GM12878 (cell line): ENCODE measurements around the gene FUT6. TPM values are rescaled to one million over a fixed set of nuclear protein-coding genes. Genes with fewer than 3 reads are reported as not detected.

Experiments used
- ATAC-seq: fragments of 200-7000 bp; cut with Tn5 transposase; 3 replicates; pipeline ENCODE4 v1.9.1; 2020; ENCODE audit warnings: mild to moderate bottlenecking, moderate library complexity
- BruUV-seq: library from RNA; stranded (reverse); fragments of 400-500 nt; replicated peaks from 2 replicates; lab custom pipeline; 2021; lab: Mats Ljungman, UMichigan
- CTCF ChIA-PET: fragments of 300-600 bp; sonication (Branson Sonifier 250); formaldehyde crosslinking; extraction: SDS; loops from one replicate; lab custom pipeline; 2021; ENCODE audit warnings: inconsistent platforms; lab: Yijun Ruan, JAX
- POLR2A ChIA-PET: fragments of 350-600 bp; formaldehyde crosslinking; extraction: SDS; loops from one replicate; lab custom pipeline; 2021; ENCODE audit warnings: inconsistent platforms; lab: Charles Lee
- RAD21 ChIA-PET: fragments of 300-600 bp; sonication (Branson Sonifier 250); formaldehyde crosslinking; loops from one replicate; lab custom pipeline; 2023; ENCODE audit warnings: antibody characterized with exemption; ENCODE audit not compliant: unreplicated experiment; lab: Charles Lee
- SMC1A ChIA-PET: fragments of 300-600 bp; sonication (Branson Sonifier 250); formaldehyde crosslinking; loops from one replicate; lab custom pipeline; 2023; ENCODE audit not compliant: unreplicated experiment, uncharacterized antibody; lab: Charles Lee
- DNase-seq: peaks from one replicate; pipeline ENCODE4 v3.0.0-alpha.2; 2011; ENCODE audit warnings: low read depth, low spot score
- FAIRE-seq: peaks from 3 replicates; lab custom pipeline; 2011; peaks lifted over from hg19 to GRCh38; lab: Jason Lieb, UNC
- H2AFZ ChIP-seq: 2 replicates; pipeline ENCODE4 v1.6.0; 2011; ENCODE audit warnings: low read depth, low read length, control low read depth; ENCODE audit not compliant: control insufficient read depth
- H3K27ac ChIP-seq: 2 replicates; pipeline ENCODE4 v1.5.1; 2011; ENCODE audit warnings: control low read depth; ENCODE audit not compliant: control insufficient read depth, insufficient read depth
- H3K27me3 ChIP-seq, 2 experiments: replicated peaks in 1 of 2; 2 replicates each; pipeline versions ENCODE4 v1.6.0 to v1.6.1; 2011; ENCODE audit warnings: low read length in 1 of 2; ENCODE audit not compliant: control insufficient read depth in 2 of 2, insufficient read depth in 2 of 2
- H3K36me3 ChIP-seq, 2 experiments: 2 replicates each; pipeline ENCODE4 v1.5.1; 2011; ENCODE audit warnings: low read length in 1 of 2; ENCODE audit not compliant: control insufficient read depth in 2 of 2, insufficient read depth in 2 of 2
- H3K4me1 ChIP-seq: 2 replicates; pipeline ENCODE4 v1.6.1; 2011; ENCODE audit warnings: mild to moderate bottlenecking, low read length, moderate library complexity, mixed read lengths; ENCODE audit not compliant: control insufficient read depth, insufficient read depth
- H3K4me2 ChIP-seq: 2 replicates; pipeline ENCODE4 v1.6.0; 2011; ENCODE audit warnings: control low read depth; ENCODE audit not compliant: control insufficient read depth, insufficient read depth
- H3K4me3 ChIP-seq: fragments of 200-600 bp; sonication (generic); 2 replicates; pipeline ENCODE4 v1.5.1; 2016
- H3K79me2 ChIP-seq: 2 replicates; pipeline ENCODE4 v1.6.0; 2011; ENCODE audit warnings: low read length; ENCODE audit not compliant: control insufficient read depth, insufficient read depth
- H3K9ac ChIP-seq: 2 replicates; pipeline ENCODE4 v1.8.0; 2011; ENCODE audit warnings: low read length, control low read depth, mixed read lengths; ENCODE audit not compliant: control insufficient read depth, insufficient read depth
- H3K9me3 ChIP-seq: replicated peaks from 3 replicates; pipeline ENCODE4 v1.5.1; 2011; ENCODE audit warnings: mild to moderate bottlenecking, low read length; ENCODE audit not compliant: control insufficient read depth, insufficient read depth
- H4K20me1 ChIP-seq: 2 replicates; pipeline ENCODE4 v1.6.0; 2011; ENCODE audit not compliant: control insufficient read depth, insufficient read depth
- EP300 ChIP-seq, 2 experiments: fragments of 150-350 bp in 1 of 2; IDR thresholded peaks; 2 replicates each; pipeline ENCODE4 v1.6.1; 2011 to 2012; ENCODE audit warnings: low read depth in 2 of 2, low read length in 2 of 2, borderline replicate concordance in 1 of 2, improper control_type of control experiment in 1 of 2, inconsistent platforms in 1 of 2; ENCODE audit not compliant: control insufficient read depth in 1 of 2
- HDAC2 ChIP-seq: fragments of 200-600 bp; sonication (generic); IDR thresholded peaks from 2 replicates; pipeline ENCODE4 v1.6.1; 2017
- IRF4 ChIP-seq: IDR thresholded peaks from 2 replicates; pipeline ENCODE4 v1.6.1; 2011; ENCODE audit warnings: low read depth, low read length
- JUND ChIP-seq: IDR thresholded peaks from 2 replicates; pipeline ENCODE4 v1.6.1; 2012; ENCODE audit warnings: low read depth, mild to moderate bottlenecking, low read length, improper control_type of control experiment, moderate library complexity
- KDM1A ChIP-seq: fragments of 200-600 bp; sonication (generic); IDR thresholded peaks from 2 replicates; pipeline ENCODE4 v1.6.1; 2016; ENCODE audit warnings: borderline replicate concordance
- MTA2 ChIP-seq: fragments of 450-650 bp; IDR thresholded peaks from 2 replicates; pipeline ENCODE4 v1.6.1; 2016; ENCODE audit warnings: low read depth, mild to moderate bottlenecking, moderate library complexity
- PML ChIP-seq: IDR thresholded peaks from 2 replicates; pipeline ENCODE4 v1.6.1; 2012; ENCODE audit warnings: low read length, inconsistent platforms
- RAD21 ChIP-seq: IDR thresholded peaks from 2 replicates; pipeline ENCODE4 v1.6.1; 2011; ENCODE audit warnings: mild to moderate bottlenecking, low read depth, low read length, moderate library complexity; ENCODE audit not compliant: insufficient read depth
- RBBP5 ChIP-seq: fragments of 200-600 bp; sonication (generic); conservative IDR thresholded peaks from 2 replicates; pipeline ENCODE4 v1.6.1; 2016
- RCOR1 ChIP-seq: conservative IDR thresholded peaks from 2 replicates; pipeline ENCODE4 v1.6.1; 2012; ENCODE audit warnings: low read depth, low read length, improper control_type of control experiment
- RFX5 ChIP-seq: IDR thresholded peaks from 2 replicates; pipeline ENCODE4 v1.6.1; 2011; ENCODE audit warnings: low read depth, low read length, improper control_type of control experiment
- SMAD1 ChIP-seq: fragments of 450-650 bp; IDR thresholded peaks from 2 replicates; pipeline ENCODE4 v1.6.1; 2018; ENCODE audit warnings: mild to moderate bottlenecking, low read depth; ENCODE audit not compliant: partially characterized antibody
- SMAD5 ChIP-seq: IDR thresholded peaks from 2 replicates; pipeline ENCODE4 v1.6.1; 2016; ENCODE audit warnings: antibody characterized with exemption, low read depth
- TCF12 ChIP-seq: IDR thresholded peaks from 2 replicates; pipeline ENCODE4 v1.6.1; 2011; ENCODE audit warnings: low read depth, mild to moderate bottlenecking, low read length
- ZNF207 ChIP-seq: fragments of 450-650 bp; IDR thresholded peaks from 2 replicates; pipeline ENCODE4 v1.6.1; 2014; ENCODE audit warnings: antibody characterized with exemption, mild to moderate bottlenecking, borderline replicate concordance
- ZNF274 ChIP-seq: IDR thresholded peaks from one replicate; pipeline ENCODE4 v1.8.0; 2011; ENCODE audit not compliant: insufficient read length, insufficient read depth
- ZNF687 ChIP-seq: fragments of 450-650 bp; IDR thresholded peaks from 2 replicates; pipeline ENCODE4 v1.6.1; 2017; ENCODE audit warnings: mild to moderate bottlenecking, moderate library complexity
- WGBS: methylation state at CpG from one replicate; pipeline ENCODE4 v1.1.6; 2016; ENCODE audit warnings: low lambda C conversion rate; ENCODE audit not compliant: insufficient replicate concordance, insufficient coverage; ENCODE audit errors: missing lambda C conversion rate; 5-methylcytosine and 5-hydroxymethylcytosine counted together
- in situ Hi-C: fragments of 300-500 bp; cut with MboI; formaldehyde crosslinking; loops from 9 replicates; pipeline ENCODE4 v1.14.3; 2018; ENCODE audit warnings: mixed read lengths
- intact Hi-C: fragments of 100-400 bp; cut with micrococcal nuclease; formaldehyde crosslinking; loops from one replicate; pipeline ENCODE4 v1.14.2; 2022; ENCODE audit not compliant: unreplicated experiment
- polyA plus RNA-seq, 11 experiments: library from polyadenylated mRNA; depleted of rRNA in 4 of 11; unstranded in 6 of 11; stranded (reverse) in 5 of 11; fragments of >200 nt; fragmentation: Nextera tagmentation in 4 of 11; fragmentation: Illumina TruSeq in 1 of 11; extraction: Ambion mirVana in 4 of 11; extraction: Trizol in 1 of 11; gene quantifications; 1 replicate in 1 of 11; 2 replicates in 10 of 11; pipeline versions ENCODE4 v1.2.1 to v1.2.3, GENCODE V29; 2011 to 2016; ENCODE audit warnings: inconsistent platforms in 2 of 11, missing spikeins in 2 of 11, low read depth in 1 of 11
- total RNA-seq, 4 experiments: library from RNA; depleted of rRNA in 3 of 4; stranded (reverse); fragments of >200 nt in 3 of 4; fragmentation: Illumina TruSeq in 1 of 4; extraction: Trizol in 1 of 4; gene quantifications; 2 replicates each; pipeline versions ENCODE4 v1.2.1 to v1.2.3, GENCODE V29; 2013 to 2021

The FUT6 gene
- total and polyA plus RNA-seq, 10 of the 15 experiments (the other 5 are each of a cell fraction or from before 2014, with no cell fraction given): not detected

DNA sequence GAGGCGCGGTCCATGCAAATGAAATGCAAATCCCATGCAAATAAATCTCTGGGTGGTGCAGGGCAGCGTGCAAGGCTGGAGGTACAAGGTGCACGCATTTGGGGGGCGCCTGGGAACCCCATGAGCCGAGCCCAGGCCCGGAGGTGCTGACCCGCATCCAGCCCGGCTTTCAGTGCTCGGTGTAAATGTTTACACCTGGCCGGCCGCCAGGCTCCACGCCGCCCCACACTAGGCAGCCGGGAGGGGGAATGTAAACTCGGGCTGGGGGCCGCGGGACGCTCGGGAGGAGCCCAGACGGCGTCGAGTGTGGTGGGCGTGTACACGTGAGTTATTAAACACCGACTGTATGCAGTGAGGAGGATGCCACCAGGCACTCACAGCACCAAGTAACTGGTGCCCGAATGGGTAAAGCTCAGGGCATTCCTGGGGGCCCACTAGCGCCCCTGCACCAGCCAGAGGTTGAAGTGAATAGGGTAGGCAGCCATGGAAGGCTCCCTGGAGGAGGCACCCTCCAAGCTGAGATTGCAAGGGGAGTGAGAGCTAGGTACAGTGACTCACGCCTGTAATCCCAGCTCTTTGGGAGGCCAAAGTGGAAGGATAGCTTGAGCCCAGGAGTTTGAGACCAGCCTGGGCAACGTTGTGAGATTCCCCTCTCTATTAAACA lies 17.2 kb downstream of the FUT6 start:
- Histone ChIP-seq H3K4me2 (no peak overlapping the region), H3K27me3 (no peaks in the 10 kb centered on the region), H3K79me2 (no peaks in the 10 kb centered on the region), H3K27ac (no peak overlapping the region), H3K9me3 (no peaks in the 10 kb centered on the region), H2AFZ (no peak overlapping the region), H3K4me1 (peaks cover 9% of the 10 kb centered on the region)
- no peak for FAIRE-seq
- no peak for ATAC-seq
- ChIA-PET SMC1A (interaction anchor here (1.0 kb wide), 1 partner anchor 18 kb away, joined by 6 read pairs; no protein-coding TSS in a partner anchor), RAD21 (interaction anchor here (1.2 kb wide), 1 partner anchor 18 kb away, joined by 4 read pairs; the partner anchor contains the start of gene NRTN), POLR2A (no interaction called here)
- BruUV-seq: no TSS peak
- TF ChIP-seq RFX5: no peak
- no peak for TF ChIP-seq EP300 (IDR thresholded peaks at IDR 0.05; ENCODE audit: borderline replicate concordance in 1 of 2, control insufficient read depth in 1 of 2, low read depth in 2 of 2, low read length in 2 of 2)
- no peak for TF ChIP-seq MTA2
- no peak for TF ChIP-seq JUND
- no peak for TF ChIP-seq HDAC2
- TF ChIP-seq SMAD1: no peak
- TF ChIP-seq IRF4: no peak
- no peak for TF ChIP-seq TCF12
- no peak for TF ChIP-seq ZNF687
- no peak for TF ChIP-seq RCOR1
- TF ChIP-seq PML: no peak
- no peak for TF ChIP-seq RBBP5
- no peak for TF ChIP-seq RAD21
- no peak for TF ChIP-seq ZNF274
- TF ChIP-seq ZNF207: no peak
- no peak for TF ChIP-seq SMAD5
- TF ChIP-seq KDM1A: no peak
- TF ChIP-seq, all 136 proteins: peak for 0
- no peaks in the 10 kb centered on the region for H4K20me1 ChIP-seq
- no peak overlapping the region for H3K4me3 ChIP-seq
- no peaks in the 10 kb centered on the region for H3K36me3 ChIP-seq
- no peak for DNase-seq
- CTCF ChIA-PET: interaction anchor here (1.1 to 1.7 kb wide), 3 partner anchors 18 to 82 kb away, joined by 3 to 7 read pairs (median 4); no protein-coding TSS in a partner anchor
- in situ Hi-C loops: no loop called here
- no peak overlapping the region for H3K9ac ChIP-seq
- 42% methylated on average over 29 of the region's 30 CpGs for WGBS
- intact Hi-C loops: no loop called here
